Right hindlimb (tissue), 1 donor: Measurements from ENCODE around the gene C8G.

Source experiments
- DNase-seq: peaks from one replicate; pipeline ENCODE4 v3.0.0-alpha.2; 2018

Gene C8G

GRCh38 chr9:136921307-136921706 is 23.7 kb upstream of the C8G start:
- no peak for DNase-seq

GRCh38 chr9:136921718-136922117 is 23.3 kb upstream of the C8G start:
- no peak for DNase-seq

- DNase-seq, result no peak
Observed at GRCh38 chr9:136922540-136922939, 22.5 kb upstream of the C8G start.

GRCh38 chr9:136923881-136924280 is 21.2 kb upstream of the C8G start:
- no peak for DNase-seq

- no peak for DNase-seq
Observed at GRCh38 chr9:136925414-136926153, 19.5 kb upstream of the C8G start.

GRCh38 chr9:136926154-136926704 is 18.8 kb upstream of the C8G start:
- DNase-seq, result no peak

GRCh38 chr9:136926749-136927148 is 18.3 kb upstream of the C8G start:
- no peak for DNase-seq

GRCh38 chr9:136927343-136928271 is 17.4 kb upstream of the C8G start:
- DNase-seq, result no peak

GRCh38 chr9:136928591-136928990 is 16.5 kb upstream of the C8G start:
- no peak for DNase-seq

- no peak for DNase-seq
Observed at GRCh38 chr9:136930014-136930413, 15.0 kb upstream of the C8G start.

GRCh38 chr9:136931611-136932130 is 13.4 kb upstream of the C8G start:
- no peak for DNase-seq

- DNase-seq, result no peak
Observed at GRCh38 chr9:136934277-136934676, 10.8 kb upstream of the C8G start.

GRCh38 chr9:136935651-136936050 is 9.4 kb upstream of the C8G start:
- no peak for DNase-seq

- no peak for DNase-seq
Observed at GRCh38 chr9:136936645-136937170, 8.3 kb upstream of the C8G start.

- no peak for DNase-seq
Observed at GRCh38 chr9:136937186-136938001, 7.6 kb upstream of the C8G start.

- DNase-seq, result no peak
Observed at GRCh38 chr9:136939431-136939995, 5.5 kb upstream of the C8G start.

GRCh38 chr9:136939996-136940525 is 5.0 kb upstream of the C8G start:
- no peak for DNase-seq

- DNase-seq, result no peak
Observed at GRCh38 chr9:136940526-136941230, 4.4 kb upstream of the C8G start.

- no peak for DNase-seq
Observed at GRCh38 chr9:136941231-136942111, 3.6 kb upstream of the C8G start.
